22Rv1 (cell line): Measurements from ENCODE around the gene COPG2.

Experiments
- H3K27ac ChIP-seq: fragments of 450-650 bp; 2 replicates; pipeline ENCODE4 v1.5.1; 2017
- CTCF ChIP-seq: fragments of 450-650 bp; IDR thresholded peaks from 2 replicates; pipeline ENCODE4 v1.5.1; 2017; ENCODE audit warnings: mild to moderate bottlenecking
- ZFX ChIP-seq: fragments of 450-650 bp; IDR thresholded peaks from 2 replicates; pipeline ENCODE4 v1.6.1; 2017; ENCODE audit warnings: antibody characterized with exemption, borderline replicate concordance

Gene COPG2

DNA sequence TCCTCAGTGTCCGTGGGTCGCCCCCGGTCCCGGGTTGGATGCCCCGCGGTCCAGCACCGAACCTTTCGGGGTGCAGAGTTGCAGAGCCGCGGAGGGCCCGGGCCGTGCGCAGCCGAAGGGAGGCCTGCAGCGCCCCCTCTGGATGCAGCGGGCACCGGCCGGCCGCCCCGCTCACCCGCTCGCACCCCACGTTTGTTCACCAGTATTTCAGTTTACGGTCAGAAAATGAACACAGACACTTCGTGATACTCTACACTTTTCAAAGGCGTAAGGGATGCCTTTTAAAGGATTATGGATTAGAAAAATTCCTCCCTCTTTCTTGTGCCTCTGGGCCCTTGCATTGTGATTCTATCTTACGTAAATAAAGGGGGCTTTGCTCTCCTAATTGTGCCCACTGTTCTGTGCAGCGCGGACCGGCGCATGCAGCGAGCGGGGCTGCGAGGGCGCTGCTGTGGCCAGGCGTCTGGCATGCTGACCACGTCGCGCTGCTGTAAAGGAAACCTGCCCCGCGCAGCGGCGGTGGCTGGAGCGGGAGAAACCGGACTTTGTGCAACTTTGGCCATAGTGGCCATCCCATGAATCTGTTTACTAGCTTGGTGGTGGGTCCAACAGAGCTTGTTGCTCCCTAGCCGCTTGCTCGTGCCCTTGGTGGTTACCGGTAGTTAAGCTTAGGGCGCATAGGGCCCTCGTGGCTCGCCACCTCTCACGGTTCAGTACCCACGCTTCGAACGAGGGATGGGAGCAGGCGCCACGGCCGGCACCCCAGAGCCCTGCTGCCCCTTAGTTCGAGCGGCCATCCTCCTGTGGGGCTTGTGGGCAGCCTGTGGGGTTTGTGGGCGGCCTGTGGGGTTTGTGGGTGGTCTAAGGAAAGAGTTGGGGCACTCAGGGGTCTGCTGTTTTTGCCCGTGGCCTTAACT, 177.4 kb downstream of the COPG2 start:
- TF ChIP-seq ZFX (no peak), CTCF (peak; percentile 29; the same call in 1 of the 2 replicates)
- no peak overlapping the region for H3K27ac ChIP-seq

DNA sequence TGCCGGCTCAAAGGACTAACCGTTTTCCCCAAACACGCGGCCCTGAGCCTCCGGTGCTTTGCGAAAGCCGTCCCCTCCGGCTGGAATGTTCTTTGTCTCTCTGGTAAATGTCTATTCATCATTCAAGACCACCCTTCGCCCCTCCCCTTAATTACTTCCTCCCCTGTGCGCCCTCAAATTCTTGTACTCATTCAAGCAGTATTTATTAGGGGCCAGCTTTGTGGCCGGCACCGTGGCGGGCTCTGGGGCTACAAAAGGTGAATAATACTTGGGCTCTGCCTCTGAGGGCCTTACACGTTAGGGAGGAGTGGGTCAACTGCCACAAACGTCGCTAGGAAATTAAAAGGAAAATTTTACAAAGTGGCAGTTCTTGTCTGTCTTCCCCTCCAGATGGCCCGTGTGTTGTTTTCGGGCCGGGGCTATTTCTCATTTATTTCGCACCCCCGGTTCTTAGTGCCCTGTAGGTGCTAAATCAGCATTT, 178.2 kb downstream of the COPG2 start:
- TF ChIP-seq ZFX (no peak), CTCF (no peak)
- H3K27ac ChIP-seq = no peak overlapping the region

- no peak overlapping the region for H3K27ac ChIP-seq
Measured at GRCh38 chr7:130489140-130489983, 179.2 kb downstream of the COPG2 start.

GRCh38 chr7:130488392-130489139, 180.0 kb downstream of the COPG2 start:
- H3K27ac ChIP-seq = no peak overlapping the region
- TF ChIP-seq ZFX (no peak), CTCF (no peak)

More at GRCh38 chr7:130489140-130489983, 179.2 kb downstream of the COPG2 start:
- TF ChIP-seq CTCF = no peak
- TF ChIP-seq ZFX = no peak

DNA sequence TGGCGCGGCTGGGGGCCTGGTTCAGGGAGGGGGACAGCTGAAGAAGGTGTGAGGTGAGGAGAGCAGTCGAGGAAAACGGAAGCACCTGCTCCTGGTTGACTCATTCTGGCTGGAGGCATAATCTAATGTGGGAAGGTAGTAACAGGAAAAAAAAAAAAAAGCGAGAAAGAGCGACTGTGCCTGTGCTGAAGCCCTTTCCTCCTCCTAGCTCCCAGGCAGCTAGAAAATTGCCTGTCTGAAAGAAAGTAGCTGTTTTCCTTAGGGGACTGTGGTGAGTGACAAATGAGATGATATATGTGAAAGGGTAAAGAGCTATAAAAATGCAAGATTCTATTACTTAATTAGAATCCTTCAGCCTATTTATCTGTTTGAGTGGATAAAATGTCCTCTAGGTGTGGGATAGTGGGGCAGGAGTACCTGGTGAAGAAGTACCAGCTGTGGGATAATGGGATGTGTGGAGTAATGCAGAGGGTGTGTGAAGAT, 181.6 kb downstream of the COPG2 start:
- TF ChIP-seq ZFX = no peak
- TF ChIP-seq CTCF = no peak
- H3K27ac ChIP-seq = peak overlapping the region; percentile 73

- TF ChIP-seq ZFX (no peak), CTCF (peak; percentile 99)
- peak overlapping the region; percentile 73 for H3K27ac ChIP-seq
Measured at GRCh38 chr7:130486114-130486953, 182.2 kb downstream of the COPG2 start.
